IMR-90 (cell line): ENCODE measurements around the gene ZNF598. TPM values are rescaled to one million over a fixed set of nuclear protein-coding genes. Genes with fewer than 3 reads are reported as not detected.

ENCODE experiments used
- ATAC-seq: fragments of 200-7000 bp; cut with Tn5 transposase; 2 replicates; pipeline ENCODE4 v1.9.1; 2020; ENCODE audit warnings: low read depth, mild to moderate bottlenecking, moderate library complexity
- BruUV-seq: library from RNA; stranded (reverse); fragments of 400-500 nt; replicated peaks from 2 replicates; lab custom pipeline; 2021; lab: Mats Ljungman, UMichigan
- CTCF ChIA-PET: fragments of 300-600 bp; formaldehyde crosslinking; extraction: SDS; loops from one replicate; lab custom pipeline; 2021; ENCODE audit warnings: antibody characterized with exemption; lab: Yijun Ruan, JAX
- POLR2A ChIA-PET: fragments of 300-600 bp; sonication (Branson Sonifier 250); formaldehyde crosslinking; loops from one replicate; lab custom pipeline; 2022; ENCODE audit warnings: antibody characterized with exemption; ENCODE audit not compliant: unreplicated experiment; lab: Charles Lee
- DNase-seq: peaks from one replicate; pipeline ENCODE4 v3.0.0; 2013
- H2AFZ ChIP-seq: replicated peaks from 2 replicates; pipeline ENCODE3; 2013; ENCODE audit warnings: low read length, mild to moderate bottlenecking; ENCODE audit not compliant: poor library complexity
- H2AK5ac ChIP-seq: 2 replicates; pipeline ENCODE4 v1.6.1; 2013; ENCODE audit warnings: low read depth, low read length, inconsistent platforms
- H2AK9ac ChIP-seq: replicated peaks from 2 replicates; pipeline ENCODE3; 2013; ENCODE audit warnings: mild to moderate bottlenecking, low read depth, low read length, moderate library complexity; ENCODE audit not compliant: poor library complexity
- H2BK120ac ChIP-seq: 2 replicates; pipeline ENCODE4 v1.6.1; 2013; ENCODE audit warnings: low read depth, low read length, inconsistent platforms
- H2BK15ac ChIP-seq: 3 replicates; pipeline ENCODE4 v1.6.1; 2013; ENCODE audit warnings: low read depth, low read length, inconsistent platforms
- H2BK20ac ChIP-seq: 2 replicates; pipeline ENCODE4 v1.6.1; 2013; ENCODE audit warnings: low read depth, mild to moderate bottlenecking, inconsistent platforms, low read length, moderate library complexity
- H2BK5ac ChIP-seq: 2 replicates; pipeline ENCODE4 v1.6.1; 2013; ENCODE audit warnings: mild to moderate bottlenecking, low read depth, low read length, inconsistent platforms; ENCODE audit not compliant: poor library complexity, severe bottlenecking
- H3K14ac ChIP-seq: replicated peaks from 2 replicates; pipeline ENCODE4 v1.6.1; 2013; ENCODE audit warnings: low read depth, low read length, inconsistent platforms
- H3K18ac ChIP-seq: 2 replicates; pipeline ENCODE4 v1.6.1; 2013; ENCODE audit warnings: low read depth, low read length, control low read depth
- H3K23ac ChIP-seq: 2 replicates; pipeline ENCODE4 v1.6.1; 2013; ENCODE audit warnings: low read depth, low read length, inconsistent platforms
- H3K27ac ChIP-seq: 2 replicates; pipeline ENCODE4 v1.5.1; 2013; ENCODE audit warnings: mild to moderate bottlenecking, control low read depth, low read length; ENCODE audit not compliant: insufficient read depth
- H3K27me3 ChIP-seq: 2 replicates; pipeline ENCODE4 v1.6.1; 2013; ENCODE audit warnings: low read length; ENCODE audit not compliant: control insufficient read depth, insufficient read depth
- H3K36me3 ChIP-seq: 2 replicates; pipeline ENCODE4 v1.6.1; 2013; ENCODE audit warnings: low read length, mixed read lengths; ENCODE audit not compliant: control insufficient read depth, insufficient read depth
- H3K4ac ChIP-seq: 2 replicates; pipeline ENCODE4 v1.6.1; 2013; ENCODE audit warnings: low read depth, low read length, inconsistent platforms
- H3K4me1 ChIP-seq: 2 replicates; pipeline ENCODE4 v1.6.1; 2013; ENCODE audit warnings: low read length, mixed read lengths; ENCODE audit not compliant: control insufficient read depth, insufficient read depth
- H3K4me2 ChIP-seq: 2 replicates; pipeline ENCODE4 v1.6.1; 2013; ENCODE audit warnings: low read depth, mild to moderate bottlenecking, control low read depth, low read length, moderate library complexity
- H3K4me3 ChIP-seq: 2 replicates; pipeline ENCODE4 v1.5.1; 2013; ENCODE audit warnings: low read depth, mild to moderate bottlenecking, control low read depth, low read length, moderate library complexity; ENCODE audit not compliant: insufficient read depth
- H3K56ac ChIP-seq: 2 replicates; pipeline ENCODE4 v1.6.1; 2013; ENCODE audit warnings: low read length, inconsistent platforms; ENCODE audit not compliant: insufficient read depth; ENCODE audit errors: extremely low read depth
- H3K79me1 ChIP-seq, 2 experiments: 2 replicates each; pipeline ENCODE4 v1.6.1; 2013; ENCODE audit warnings: low read length in 2 of 2, inconsistent platforms in 1 of 2, low read depth in 1 of 2
- H3K9ac ChIP-seq: 2 replicates; pipeline ENCODE4 v1.6.1; 2013; ENCODE audit warnings: low read depth, low read length, control low read depth
- H3K9me1 ChIP-seq: 2 replicates; pipeline ENCODE4 v1.6.1; 2013; ENCODE audit warnings: low read length, inconsistent platforms; ENCODE audit not compliant: insufficient read depth
- H3K9me3 ChIP-seq: 2 replicates; pipeline ENCODE4 v1.6.1; 2013; ENCODE audit warnings: low read length; ENCODE audit not compliant: control insufficient read depth, insufficient read depth
- H4K20me1 ChIP-seq: 2 replicates; pipeline ENCODE4 v1.6.1; 2013; ENCODE audit warnings: low read length, inconsistent platforms; ENCODE audit not compliant: insufficient read depth
- H4K5ac ChIP-seq: 2 replicates; pipeline ENCODE4 v1.6.1; 2013; ENCODE audit warnings: mild to moderate bottlenecking, low read depth, low read length, control low read depth
- H4K8ac ChIP-seq, 2 experiments: 2 replicates each; pipeline ENCODE4 v1.6.1; 2013; ENCODE audit warnings: low read depth in 2 of 2, low read length in 2 of 2, control low read depth in 1 of 2, inconsistent platforms in 1 of 2
- H4K91ac ChIP-seq: 2 replicates; pipeline ENCODE4 v1.6.1; 2013; ENCODE audit warnings: low read depth, low read length, inconsistent platforms; ENCODE audit not compliant: insufficient read depth
- BHLHE40 ChIP-seq: fragments of 150-350 bp; IDR thresholded peaks from 2 replicates; pipeline ENCODE4 v1.6.1; 2016; ENCODE audit warnings: mild to moderate bottlenecking, low read depth, low read length
- CEBPB ChIP-seq: IDR thresholded peaks from 2 replicates; pipeline ENCODE4 v1.6.1; 2012; ENCODE audit warnings: low read depth, low read length, improper control_type of control experiment
- CHD1 ChIP-seq: IDR thresholded peaks from 2 replicates; pipeline ENCODE4 v1.6.1; 2012; ENCODE audit warnings: low read depth, low read length, improper control_type of control experiment
- FOS ChIP-seq: fragments of 150-350 bp; IDR thresholded peaks from 2 replicates; pipeline ENCODE4 v1.6.1; 2016; ENCODE audit warnings: low read depth, low read length
- MAFK ChIP-seq: IDR thresholded peaks from 2 replicates; pipeline ENCODE4 v1.6.1; 2012; ENCODE audit warnings: low read depth, low read length, improper control_type of control experiment
- MAZ ChIP-seq: IDR thresholded peaks from 2 replicates; pipeline ENCODE4 v1.6.1; 2012; ENCODE audit warnings: low read depth, mild to moderate bottlenecking, low read length, improper control_type of control experiment, moderate library complexity, borderline replicate concordance
- MXI1 ChIP-seq: IDR thresholded peaks from 2 replicates; pipeline ENCODE4 v1.6.1; 2012; ENCODE audit warnings: low read depth, mild to moderate bottlenecking, low read length, moderate library complexity, borderline replicate concordance
- POLR2A ChIP-seq: IDR thresholded peaks from 2 replicates; pipeline ENCODE4 v1.6.1; 2012; ENCODE audit warnings: mild to moderate bottlenecking, low read depth, low read length
- RAD21 ChIP-seq: IDR thresholded peaks from 2 replicates; pipeline ENCODE4 v1.6.1; 2012; ENCODE audit warnings: low read length, improper control_type of control experiment
- RCOR1 ChIP-seq: IDR thresholded peaks from 2 replicates; pipeline ENCODE4 v1.6.1; 2012; ENCODE audit warnings: mild to moderate bottlenecking, low read length, improper control_type of control experiment; ENCODE audit not compliant: insufficient replicate concordance
- RFX5 ChIP-seq: IDR thresholded peaks from 2 replicates; pipeline ENCODE4 v1.8.0; 2012; ENCODE audit warnings: low read depth, mild to moderate bottlenecking, low read length, moderate library complexity
- SMC3 ChIP-seq: fragments of 150-350 bp; IDR thresholded peaks from 2 replicates; pipeline ENCODE4 v1.6.1; 2016; ENCODE audit warnings: low read depth, mild to moderate bottlenecking, antibody characterized with exemption, low read length, moderate library complexity
- WGBS, 2 experiments: methylation state at CpG; one replicate each; pipeline versions ENCODE4 v1.1.5 to v1.1.7; 2013; ENCODE audit warnings: missing lambda C conversion rate in 2 of 2; ENCODE audit not compliant: insufficient read length in 1 of 2; ENCODE audit errors: extremely low coverage in 2 of 2; 5-methylcytosine and 5-hydroxymethylcytosine counted together
- dilution Hi-C: fragments of 300-500 bp; cut with HindIII; formaldehyde crosslinking; loops from one replicate; pipeline ENCODE4 v1.14.3; 2018; ENCODE audit warnings: low sequenced_read_pairs; ENCODE audit not compliant: unreplicated experiment
- in situ Hi-C: fragments of 300-500 bp; cut with MboI; formaldehyde crosslinking; loops from 3 replicates; pipeline ENCODE4 v1.14.3; 2019; ENCODE audit warnings: low sequenced_read_pairs, inconsistent platforms, mixed read lengths
- intact Hi-C: fragments of 100-400 bp; cut with micrococcal nuclease; formaldehyde crosslinking; loops from 2 replicates; pipeline ENCODE4 v1.10.0; 2022
- polyA plus RNA-seq, 3 experiments: library from polyadenylated mRNA; depleted of rRNA; stranded (reverse); fragments of >200 nt; gene quantifications; 2 replicates each; pipeline ENCODE4 v1.2.3, GENCODE V29; 2012; ENCODE audit warnings: low replicate concordance in 1 of 3
- total RNA-seq: library from RNA; depleted of rRNA; stranded (reverse); fragments of >200 nt; gene quantifications from 2 replicates; pipeline ENCODE4 v1.2.3, GENCODE V29; 2012
- TF ChIP-seq, protein P1 (sequence below): conservative IDR thresholded peaks from 2 replicates; pipeline ENCODE4 v1.5.1; 2012; ENCODE audit warnings: mild to moderate bottlenecking, low read depth, low read length, improper control_type of control experiment
- TF ChIP-seq, protein P2 (sequence below): fragments of 150-350 bp; IDR thresholded peaks from 2 replicates; pipeline ENCODE4 v1.6.1; 2017; ENCODE audit warnings: mild to moderate bottlenecking, antibody characterized with exemption, low read length, low read depth
- TF ChIP-seq, protein P3 (sequence below): fragments of 150-350 bp; IDR thresholded peaks from 2 replicates; pipeline ENCODE4 v1.6.1; 2016; ENCODE audit warnings: low read depth, mild to moderate bottlenecking, low read length, moderate library complexity, borderline replicate concordance

ZNF598 gene
- total and polyA plus RNA-seq, 2 of the 4 experiments (the other 2 are of a cell fraction), result 3.4 to 36.4 TPM

DNA sequence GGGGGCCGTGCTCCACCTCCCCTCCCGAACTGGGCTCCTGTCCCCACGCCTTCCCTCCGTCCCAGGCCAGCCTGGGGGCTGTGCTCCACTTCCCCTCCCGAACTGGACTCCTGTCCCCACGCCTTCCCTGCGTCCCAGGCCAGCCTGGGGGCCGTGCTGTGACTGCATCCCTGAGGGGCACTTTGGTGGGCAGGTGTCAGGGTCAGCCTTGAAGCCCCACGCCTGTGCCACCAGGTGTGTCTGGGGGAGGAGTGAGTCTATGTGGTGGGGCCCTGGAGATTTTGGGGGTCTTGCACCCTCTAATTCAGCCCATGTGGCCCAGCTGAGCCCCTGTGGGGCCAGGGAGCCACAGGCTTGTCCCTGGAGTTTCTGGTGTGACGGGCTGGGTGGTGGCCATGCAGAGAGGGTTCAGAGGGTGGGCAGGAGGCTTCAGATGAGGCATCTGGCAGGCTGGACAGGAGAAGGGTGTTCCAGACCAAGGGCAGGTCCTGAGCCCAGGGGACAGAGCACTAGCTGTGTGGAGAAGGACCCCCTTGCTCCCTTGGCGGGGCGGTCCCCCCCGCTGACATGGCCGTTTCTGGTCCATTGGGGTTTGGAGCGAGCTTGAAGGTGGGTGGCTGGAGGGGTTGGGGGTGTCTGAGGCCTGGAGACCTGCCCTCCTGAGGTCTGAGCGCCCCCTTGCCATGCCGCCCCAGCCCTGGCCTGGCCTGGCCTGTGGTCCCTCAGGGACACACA is 25.2 kb upstream of the ZNF598 start:
- Histone ChIP-seq H3K23ac (peak overlapping the region; percentile 93), H3K4ac (peak overlapping the region; percentile 97), H2BK20ac (peak overlapping the region; percentile 94), H3K9ac (peak overlapping the region; percentile 66), H3K9me1 (peaks cover 16% of the 10 kb centered on the region), H3K27ac (peak overlapping the region; percentile 100), H3K9me3 (no peaks in the 10 kb centered on the region), H3K14ac (peak overlapping the region; percentile 94), H3K18ac (peak overlapping the region; percentile 91), H2BK120ac (peak overlapping the region; percentile 96), H3K79me1 (peaks cover 19 to 71% of the 10 kb centered on the region in 2 experiments; a peak in 3 of 4 replicates), H4K20me1 (no peaks in the 10 kb centered on the region), H3K27me3 (no peaks in the 10 kb centered on the region), H3K4me2 (peak overlapping the region; percentile 65; the same call in 1 of the 2 replicates), H4K5ac (peak overlapping the region; percentile 97), H4K91ac (peak overlapping the region; percentile 99), H2BK15ac (peak overlapping the region; percentile 100; the same call in 2 of the 3 replicates), H2AK5ac (peak overlapping the region; percentile 99), H2AFZ (peak overlapping the region; percentile 59), H2BK5ac (peak overlapping the region; percentile 98), H2AK9ac (peak overlapping the region; percentile 98), H4K8ac (peak overlapping the region; percentile 89 to 90), H3K36me3 (peaks cover 43% of the 10 kb centered on the region), H3K56ac (peak overlapping the region; percentile 54; the same call in 1 of the 2 replicates), H3K4me1 (peaks cover 60% of the 10 kb centered on the region), H3K4me3 (no peak overlapping the region)
- 71% methylated on average over 4 of the region's 17 CpGs; no CpG with 5 or more reads in 1 of the 2 experiments for WGBS, 2 experiments
- in situ Hi-C loops, result no loop called here
- ATAC-seq (no peak), DNase-seq (no peak)
- ChIA-PET CTCF (no interaction called here), POLR2A (no interaction called here)
- intact Hi-C loops, result no loop called here
- dilution Hi-C loops, result no loop called here
- BruUV-seq, result no TSS peak
- TF ChIP-seq, protein P1, sequence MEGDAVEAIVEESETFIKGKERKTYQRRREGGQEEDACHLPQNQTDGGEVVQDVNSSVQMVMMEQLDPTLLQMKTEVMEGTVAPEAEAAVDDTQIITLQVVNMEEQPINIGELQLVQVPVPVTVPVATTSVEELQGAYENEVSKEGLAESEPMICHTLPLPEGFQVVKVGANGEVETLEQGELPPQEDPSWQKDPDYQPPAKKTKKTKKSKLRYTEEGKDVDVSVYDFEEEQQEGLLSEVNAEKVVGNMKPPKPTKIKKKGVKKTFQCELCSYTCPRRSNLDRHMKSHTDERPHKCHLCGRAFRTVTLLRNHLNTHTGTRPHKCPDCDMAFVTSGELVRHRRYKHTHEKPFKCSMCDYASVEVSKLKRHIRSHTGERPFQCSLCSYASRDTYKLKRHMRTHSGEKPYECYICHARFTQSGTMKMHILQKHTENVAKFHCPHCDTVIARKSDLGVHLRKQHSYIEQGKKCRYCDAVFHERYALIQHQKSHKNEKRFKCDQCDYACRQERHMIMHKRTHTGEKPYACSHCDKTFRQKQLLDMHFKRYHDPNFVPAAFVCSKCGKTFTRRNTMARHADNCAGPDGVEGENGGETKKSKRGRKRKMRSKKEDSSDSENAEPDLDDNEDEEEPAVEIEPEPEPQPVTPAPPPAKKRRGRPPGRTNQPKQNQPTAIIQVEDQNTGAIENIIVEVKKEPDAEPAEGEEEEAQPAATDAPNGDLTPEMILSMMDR, result no peak
- TF ChIP-seq POLR2A (no peak), MXI1 (no peak), CHD1 (no peak), SMC3 (no peak), FOS (no peak), BHLHE40 (no peak), RCOR1 (no peak), CEBPB (no peak), RAD21 (no peak), RFX5 (no peak), MAZ (no peak), MAFK (no peak)
- TF ChIP-seq, protein P2, sequence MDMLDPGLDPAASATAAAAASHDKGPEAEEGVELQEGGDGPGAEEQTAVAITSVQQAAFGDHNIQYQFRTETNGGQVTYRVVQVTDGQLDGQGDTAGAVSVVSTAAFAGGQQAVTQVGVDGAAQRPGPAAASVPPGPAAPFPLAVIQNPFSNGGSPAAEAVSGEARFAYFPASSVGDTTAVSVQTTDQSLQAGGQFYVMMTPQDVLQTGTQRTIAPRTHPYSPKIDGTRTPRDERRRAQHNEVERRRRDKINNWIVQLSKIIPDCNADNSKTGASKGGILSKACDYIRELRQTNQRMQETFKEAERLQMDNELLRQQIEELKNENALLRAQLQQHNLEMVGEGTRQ, result no peak
- TF ChIP-seq, protein P3, sequence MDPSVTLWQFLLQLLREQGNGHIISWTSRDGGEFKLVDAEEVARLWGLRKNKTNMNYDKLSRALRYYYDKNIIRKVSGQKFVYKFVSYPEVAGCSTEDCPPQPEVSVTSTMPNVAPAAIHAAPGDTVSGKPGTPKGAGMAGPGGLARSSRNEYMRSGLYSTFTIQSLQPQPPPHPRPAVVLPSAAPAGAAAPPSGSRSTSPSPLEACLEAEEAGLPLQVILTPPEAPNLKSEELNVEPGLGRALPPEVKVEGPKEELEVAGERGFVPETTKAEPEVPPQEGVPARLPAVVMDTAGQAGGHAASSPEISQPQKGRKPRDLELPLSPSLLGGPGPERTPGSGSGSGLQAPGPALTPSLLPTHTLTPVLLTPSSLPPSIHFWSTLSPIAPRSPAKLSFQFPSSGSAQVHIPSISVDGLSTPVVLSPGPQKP, result no peak
